Effector memory CD4-positive, alpha-beta T cell (primary cell): ENCODE measurements around the gene CCDC51.

Experiments used
- DNase-seq, 3 donors: peaks; one replicate each; pipeline ENCODE4 v3.0.0-alpha.2; 2020
- H3K27ac ChIP-seq: 2 replicates; pipeline ENCODE4 v1.7.0; 2013; ENCODE audit warnings: mild to moderate bottlenecking, low read length, moderate library complexity; ENCODE audit not compliant: insufficient read depth, poor library complexity, severe bottlenecking
- H3K27me3 ChIP-seq: replicated peaks from 2 replicates; pipeline ENCODE4 v1.7.0; 2013; ENCODE audit warnings: mild to moderate bottlenecking, low read length; ENCODE audit not compliant: insufficient read depth, control insufficient read depth, poor library complexity, severe bottlenecking
- H3K36me3 ChIP-seq: 2 replicates; pipeline ENCODE4 v1.7.0; 2013; ENCODE audit warnings: mild to moderate bottlenecking, low read length, moderate library complexity; ENCODE audit not compliant: control insufficient read depth, insufficient read depth
- H3K4me1 ChIP-seq: 2 replicates; pipeline ENCODE4 v1.7.0; 2013; ENCODE audit warnings: low read length, mild to moderate bottlenecking; ENCODE audit not compliant: control insufficient read depth, insufficient read depth, poor library complexity, severe bottlenecking
- H3K4me3 ChIP-seq: 2 replicates; pipeline ENCODE4 v1.7.0; 2013; ENCODE audit warnings: low read length, low read depth, mild to moderate bottlenecking; ENCODE audit not compliant: insufficient read depth, poor library complexity, severe bottlenecking
- H3K9me3 ChIP-seq: 2 replicates; pipeline ENCODE4 v1.7.0; 2013; ENCODE audit warnings: mild to moderate bottlenecking, low read length, moderate library complexity; ENCODE audit not compliant: control insufficient read depth

The CCDC51 gene

GRCh38 chr3:48409291-48410201 lies 30.4 kb downstream of the CCDC51 start:
- Histone ChIP-seq H3K27ac (no peak overlapping the region), H3K4me3 (no peak overlapping the region), H3K36me3 (no peaks in the 10 kb centered on the region), H3K27me3 (no peaks in the 10 kb centered on the region), H3K9me3 (no peaks in the 10 kb centered on the region), H3K4me1 (no peaks in the 10 kb centered on the region)
- DNase-seq, result no peak

GRCh38 chr3:48408823-48409281 lies 31.1 kb downstream of the CCDC51 start:
- Histone ChIP-seq H3K27ac (no peak overlapping the region), H3K27me3 (no peaks in the 10 kb centered on the region)
- no peak for DNase-seq

GRCh38 chr3:48407542-48408099 lies 32.3 kb downstream of the CCDC51 start:
- H3K27me3 ChIP-seq, result no peaks in the 10 kb centered on the region
- no peak for DNase-seq
- no peaks in the 10 kb centered on the region for H3K9me3 ChIP-seq
- no peaks in the 10 kb centered on the region for H3K4me1 ChIP-seq
- H3K4me3 ChIP-seq, result no peak overlapping the region
- H3K36me3 ChIP-seq, result no peaks in the 10 kb centered on the region
- no peak overlapping the region for H3K27ac ChIP-seq

More at GRCh38 chr3:48408823-48409281, 31.1 kb downstream of the CCDC51 start:
- no peak overlapping the region for H3K4me3 ChIP-seq
- H3K36me3 ChIP-seq, result no peaks in the 10 kb centered on the region
- H3K9me3 ChIP-seq, result no peaks in the 10 kb centered on the region
- H3K4me1 ChIP-seq, result no peaks in the 10 kb centered on the region

- H3K36me3 ChIP-seq, result no peaks in the 10 kb centered on the region
- H3K27ac ChIP-seq, result no peak overlapping the region
- H3K4me1 ChIP-seq, result no peaks in the 10 kb centered on the region
- DNase-seq, result no peak
- H3K4me3 ChIP-seq, result no peak overlapping the region
- no peaks in the 10 kb centered on the region for H3K27me3 ChIP-seq
- H3K9me3 ChIP-seq, result no peaks in the 10 kb centered on the region
Observed at GRCh38 chr3:48406443-48407431, 33.2 kb downstream of the CCDC51 start.

GRCh38 chr3:48405971-48406370 lies 33.9 kb downstream of the CCDC51 start:
- no peaks in the 10 kb centered on the region for H3K27me3 ChIP-seq
- DNase-seq, result no peak
- no peaks in the 10 kb centered on the region for H3K9me3 ChIP-seq
- no peak overlapping the region for H3K4me3 ChIP-seq
- no peak overlapping the region for H3K27ac ChIP-seq
- H3K36me3 ChIP-seq, result no peaks in the 10 kb centered on the region
- H3K4me1 ChIP-seq, result no peaks in the 10 kb centered on the region

GRCh38 chr3:48405343-48405881 lies 34.5 kb downstream of the CCDC51 start:
- DNase-seq, result no peak
- no peaks in the 10 kb centered on the region for H3K9me3 ChIP-seq
- H3K4me1 ChIP-seq, result no peaks in the 10 kb centered on the region
- no peak overlapping the region for H3K4me3 ChIP-seq
- H3K27ac ChIP-seq, result no peak overlapping the region
- H3K36me3 ChIP-seq, result no peaks in the 10 kb centered on the region
- no peaks in the 10 kb centered on the region for H3K27me3 ChIP-seq

GRCh38 chr3:48404440-48405342 lies 35.2 kb downstream of the CCDC51 start:
- no peak overlapping the region for H3K4me3 ChIP-seq
- H3K27ac ChIP-seq, result no peak overlapping the region
- no peaks in the 10 kb centered on the region for H3K36me3 ChIP-seq
- H3K27me3 ChIP-seq, result no peaks in the 10 kb centered on the region
- H3K9me3 ChIP-seq, result no peaks in the 10 kb centered on the region
- H3K4me1 ChIP-seq, result no peaks in the 10 kb centered on the region
- no peak for DNase-seq

GRCh38 chr3:48403533-48404439 lies 36.1 kb downstream of the CCDC51 start:
- no peaks in the 10 kb centered on the region for H3K27me3 ChIP-seq
- no peak overlapping the region for H3K4me3 ChIP-seq
- no peaks in the 10 kb centered on the region for H3K9me3 ChIP-seq
- no peak for DNase-seq
- H3K36me3 ChIP-seq, result no peaks in the 10 kb centered on the region
- H3K27ac ChIP-seq, result no peak overlapping the region
- no peaks in the 10 kb centered on the region for H3K4me1 ChIP-seq
